ELF-1 (cell line): ENCODE data around the gene COA3.

Source experiments
- DNase-seq: peaks from one replicate; pipeline ENCODE4 v3.0.0-alpha.2; 2016; ENCODE audit warnings: low read depth, low spot score

Gene COA3

DNA sequence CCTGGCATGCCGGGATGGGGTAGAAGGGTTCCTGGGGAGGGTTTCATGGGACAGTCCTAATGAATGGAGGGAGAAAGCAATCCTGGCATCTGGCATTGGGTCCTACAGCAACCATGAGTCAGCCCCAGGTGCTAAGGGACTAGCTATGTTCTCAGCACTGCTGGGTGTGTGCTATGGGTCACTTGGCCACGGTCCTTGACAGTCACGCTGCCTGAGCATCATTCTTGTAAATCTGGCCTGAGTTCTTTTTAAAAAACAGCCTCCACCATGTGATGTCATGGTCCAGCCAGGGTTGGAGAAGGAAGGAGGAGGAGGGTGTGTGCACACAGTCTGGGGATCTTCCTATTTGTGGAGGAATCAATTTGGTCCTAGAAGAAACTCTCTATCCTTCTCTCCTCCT, 43.7 kb downstream of the COA3 start:
- no peak for DNase-seq

DNA sequence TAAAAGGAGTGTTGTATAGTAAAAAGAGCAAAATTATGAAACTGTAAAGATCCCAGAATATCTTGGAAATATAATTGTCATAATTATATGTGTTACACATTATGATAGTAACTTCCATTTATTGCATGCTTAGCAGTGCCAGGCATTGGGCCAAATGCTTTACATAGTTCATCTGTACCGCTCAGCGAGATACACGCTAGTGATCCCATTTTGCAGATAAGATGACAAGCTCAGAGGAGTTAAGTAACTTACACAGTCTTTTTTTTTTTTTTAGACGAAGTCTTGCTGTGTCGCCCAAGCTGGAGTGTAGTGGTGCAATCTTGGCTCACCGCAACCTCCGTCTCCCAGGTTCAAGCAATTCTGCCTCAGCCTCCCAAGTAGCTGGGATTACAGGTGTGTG, 46.9 kb downstream of the COA3 start:
- DNase-seq = no peak

- DNase-seq = no peak
Observed at GRCh38 chr17:42750739-42751344, 47.7 kb downstream of the COA3 start.

DNA sequence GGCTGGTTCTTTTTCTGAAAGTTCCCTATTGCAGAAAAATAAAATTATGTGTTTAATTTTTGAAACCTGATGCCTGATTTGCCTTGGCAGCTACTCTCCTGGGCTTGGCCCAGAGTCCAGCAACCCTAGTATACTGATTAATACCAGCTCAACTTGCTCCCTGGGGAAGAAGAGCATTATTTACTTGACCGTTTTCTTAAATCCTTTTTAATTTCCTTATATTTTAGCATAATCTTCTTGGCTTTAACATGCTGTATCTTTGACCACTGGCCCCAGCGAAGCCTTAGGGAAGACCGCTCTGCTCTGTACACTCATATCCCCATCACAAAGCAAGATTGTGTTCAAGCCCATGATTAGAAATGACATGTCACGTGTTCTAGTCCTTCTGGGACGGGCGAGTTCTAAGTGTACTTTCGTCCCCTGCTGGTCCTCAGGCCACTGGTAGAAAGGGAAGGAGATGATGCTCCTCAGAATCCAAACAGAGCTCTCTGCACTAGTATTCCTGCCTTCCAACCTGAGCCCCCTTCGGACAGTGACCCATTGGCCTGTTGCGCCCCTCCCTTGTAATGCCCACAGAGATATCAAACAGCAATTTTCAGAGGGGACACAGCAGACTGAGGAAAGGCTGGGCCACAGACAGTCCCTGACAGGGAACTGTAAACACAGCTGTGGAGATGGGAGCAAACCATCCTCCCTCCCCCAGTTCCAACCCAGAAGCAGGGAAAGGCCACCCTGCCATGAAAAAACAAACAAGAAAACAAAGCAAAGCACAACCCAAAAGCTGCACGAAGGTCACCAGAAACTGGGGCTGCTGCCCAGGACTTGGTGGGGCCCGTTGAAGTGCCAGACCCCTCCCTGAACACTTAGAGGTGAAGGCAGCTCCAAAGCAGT, 49.4 kb downstream of the COA3 start:
- DNase-seq = no peak

DNA sequence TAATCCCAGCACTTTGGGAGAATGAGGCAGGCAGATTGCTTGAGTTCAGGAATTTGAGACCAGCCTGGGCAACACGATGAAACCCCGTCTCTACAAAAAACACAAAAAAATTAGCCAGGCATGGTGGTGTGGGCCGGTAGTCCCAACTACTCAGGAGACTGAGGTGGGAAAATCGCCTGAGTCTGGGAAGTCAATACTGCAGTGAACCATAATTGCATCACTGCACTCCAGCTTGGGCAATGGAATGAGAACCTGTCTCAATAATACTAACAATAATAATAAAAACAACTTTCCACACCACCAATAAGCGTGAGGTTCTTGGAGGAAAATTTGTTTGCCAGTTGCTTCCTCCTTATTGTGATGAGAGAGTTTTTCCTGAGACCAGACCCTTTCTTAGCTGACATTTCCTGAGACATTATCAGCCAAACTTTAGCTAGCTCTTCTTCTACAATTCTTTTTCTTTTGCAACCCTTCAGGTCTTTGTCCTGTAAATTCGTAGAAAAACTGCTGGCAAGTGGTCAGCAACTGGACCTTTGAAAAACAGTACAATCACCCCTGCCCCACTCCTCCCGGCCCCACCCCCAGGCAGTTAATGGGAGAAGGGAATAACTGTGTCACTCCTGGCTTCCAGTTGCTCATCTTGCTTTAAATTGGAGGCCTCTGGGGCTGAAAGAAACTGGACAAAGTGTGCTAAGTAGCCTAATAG, 50.1 kb downstream of the COA3 start:
- DNase-seq = no peak
